IPS-NIHi7 (cell line): ENCODE results near the gene CYP27A1.
A peak's percentile ranks its signal among the peaks of the same experiment; 100 is the strongest.
"Not testable (repeated sequence)": the region's sequence is repeated elsewhere in the genome, so short reads cannot be mapped to it uniquely, and the experiment has no call there.

ENCODE experiments used
- DNase-seq: peaks from one replicate; pipeline ENCODE4 v3.0.0; 2012; ENCODE audit warnings: mixed read lengths; ENCODE audit errors: extremely low spot score

CYP27A1 gene

GRCh38 chr2:218781691-218782527 is at the start of gene CYP27A1:
CYP27A1 (plus strand) TSS chr2:218782147; CDS start chr2:218782183, 36 bp downstream.
- DNase-seq, result peak; percentile 75

- DNase-seq, result no peak
Measured at GRCh38 chr2:218732761-218733158, 49.2 kb upstream of the CYP27A1 start.

GRCh38 chr2:218733171-218734021 is 48.6 kb upstream of the CYP27A1 start:
- DNase-seq, result no peak

GRCh38 chr2:218734190-218734975 is 47.6 kb upstream of the CYP27A1 start:
- DNase-seq, result no peak

- DNase-seq, result no peak
Measured at GRCh38 chr2:218736531-218736930, 45.4 kb upstream of the CYP27A1 start.

- DNase-seq, result no peak
Measured at GRCh38 chr2:218743068-218743467, 38.9 kb upstream of the CYP27A1 start.

- DNase-seq, result no peak
Measured at GRCh38 chr2:218744615-218745014, 37.3 kb upstream of the CYP27A1 start.

- no peak for DNase-seq
Measured at GRCh38 chr2:218745160-218745558, 36.8 kb upstream of the CYP27A1 start.

- no peak for DNase-seq
Measured at GRCh38 chr2:218745559-218746469, 36.1 kb upstream of the CYP27A1 start.

GRCh38 chr2:218746470-218746795 is 35.5 kb upstream of the CYP27A1 start:
- DNase-seq, result no peak

GRCh38 chr2:218746960-218747359 is 35.0 kb upstream of the CYP27A1 start:
- DNase-seq, result no peak

GRCh38 chr2:218748741-218749441 is 33.1 kb upstream of the CYP27A1 start:
- no peak for DNase-seq

GRCh38 chr2:218754201-218754600 is 27.7 kb upstream of the CYP27A1 start:
- no peak for DNase-seq

GRCh38 chr2:218754781-218755180 is 27.2 kb upstream of the CYP27A1 start:
- DNase-seq, result no peak

- no peak for DNase-seq
Measured at GRCh38 chr2:218755198-218755566, 26.8 kb upstream of the CYP27A1 start.

GRCh38 chr2:218755567-218756404 is 26.2 kb upstream of the CYP27A1 start:
- DNase-seq, result no peak

GRCh38 chr2:218756599-218757377 is 25.2 kb upstream of the CYP27A1 start:
- no peak for DNase-seq

GRCh38 chr2:218761795-218762194 is 20.2 kb upstream of the CYP27A1 start:
- DNase-seq, result no peak

GRCh38 chr2:218772759-218773158 is 9.2 kb upstream of the CYP27A1 start:
- DNase-seq, result not testable (repeated sequence)
